Activated naive CD4-positive, alpha-beta T cell treated with anti-CD3 and anti-CD28 coated beads, Interleukin-2, amount 10 ng/mL, durations not matched to agents 7 days and 5 days (primary cell): ENCODE measurements around the gene CABP2.
"Not testable (repeated sequence)": the region's sequence is repeated elsewhere in the genome, so short reads cannot be mapped to it uniquely, and the experiment has no call there.

Experiments
- CTCF ChIA-PET: fragments of 350-600 bp; sonication (Branson Sonifier 250); formaldehyde crosslinking; loops from one replicate; lab custom pipeline; 2021; ENCODE audit warnings: antibody characterized with exemption; lab: Charles Lee
- DNase-seq: peaks from one replicate; pipeline ENCODE4 v3.0.0-alpha.2; 2020
- H3K27ac Mint-ChIP-seq: one replicate; pipeline ENCODE4 v1.8.0; 2021; ENCODE audit warnings: mild to moderate bottlenecking, moderate library complexity, mixed read lengths
- H3K27me3 Mint-ChIP-seq: one replicate; pipeline ENCODE4 v1.8.0; 2021; ENCODE audit warnings: mild to moderate bottlenecking, mixed read lengths
- H3K36me3 Mint-ChIP-seq: one replicate; pipeline ENCODE4 v1.8.0; 2021; ENCODE audit warnings: mixed read lengths
- H3K4me1 Mint-ChIP-seq: one replicate; pipeline ENCODE4 v1.8.0; 2021; ENCODE audit warnings: mixed read lengths
- H3K4me3 Mint-ChIP-seq: one replicate; pipeline ENCODE4 v1.8.0; 2021; ENCODE audit warnings: mild to moderate bottlenecking, moderate library complexity, mixed read lengths
- H3K9me3 Mint-ChIP-seq: one replicate; pipeline ENCODE4 v1.8.0; 2021; ENCODE audit warnings: mixed read lengths

The CABP2 gene

DNA sequence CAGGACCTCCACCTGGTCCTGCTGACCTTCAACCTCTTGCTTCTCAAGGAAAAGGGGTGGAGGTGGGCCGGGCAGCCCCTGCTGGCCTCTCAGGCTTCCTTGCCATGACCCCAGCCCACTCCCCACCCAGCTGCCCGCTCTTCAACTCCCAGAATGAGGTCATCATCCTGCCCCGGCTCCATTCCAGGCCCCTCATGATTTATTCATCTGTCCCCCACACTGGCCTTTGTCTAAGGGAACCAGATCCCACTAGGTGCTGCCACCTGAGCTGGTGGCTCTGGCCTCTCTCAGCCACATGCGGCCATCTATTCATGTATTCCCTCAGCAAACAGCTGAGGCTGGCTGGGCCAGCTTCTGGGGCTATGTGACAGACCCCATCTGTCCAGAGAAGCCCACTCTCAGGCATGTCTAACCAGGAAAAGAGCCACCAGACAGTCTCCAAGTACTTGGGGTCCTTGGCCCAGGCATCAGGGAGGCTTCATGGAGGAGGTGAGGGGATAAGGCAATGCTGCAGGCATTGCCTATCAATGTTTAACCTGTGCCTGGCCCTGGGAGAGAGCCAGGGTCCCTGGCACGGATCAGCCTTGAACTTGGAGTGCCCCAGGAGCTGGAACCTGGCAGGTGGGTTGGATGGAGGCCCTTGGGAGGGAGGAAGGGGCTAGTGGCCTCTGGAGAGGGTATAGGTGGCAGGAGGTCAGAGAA lies 2.2 kb upstream of the CABP2 start:
- CTCF ChIA-PET: no interaction called here
- Mint-ChIP-seq H3K4me1 (no peaks in the 10 kb centered on the region), H3K27ac (no peak overlapping the region), H3K9me3 (no peaks in the 10 kb centered on the region), H3K4me3 (no peak overlapping the region), H3K27me3 (peaks cover 18% of the 10 kb centered on the region), H3K36me3 (no peaks in the 10 kb centered on the region)
- DNase-seq: no peak

DNA sequence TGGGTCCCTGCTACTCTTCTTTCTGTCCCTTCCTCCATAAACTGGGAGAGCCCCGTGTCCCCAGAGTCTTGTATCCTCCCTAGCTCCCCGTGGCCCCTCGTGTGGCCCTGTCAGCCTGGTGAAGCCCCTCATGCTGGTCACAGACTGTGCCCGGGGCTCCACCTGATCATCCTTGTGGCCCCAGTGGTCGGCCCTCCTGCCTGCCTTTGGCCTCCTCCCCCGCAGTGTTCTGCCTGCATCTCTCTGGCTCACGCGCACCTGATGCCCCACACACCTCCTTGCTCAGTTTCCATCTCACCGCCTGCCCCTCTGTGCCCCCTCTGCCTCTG lies 1.2 kb upstream of the CABP2 start:
- CTCF ChIA-PET: no interaction called here
- H3K4me3 Mint-ChIP-seq: no peak overlapping the region
- no peaks in the 10 kb centered on the region for H3K36me3 Mint-ChIP-seq
- no peaks in the 10 kb centered on the region for H3K9me3 Mint-ChIP-seq
- H3K4me1 Mint-ChIP-seq: no peaks in the 10 kb centered on the region
- DNase-seq: no peak
- H3K27me3 Mint-ChIP-seq: peaks cover 18% of the 10 kb centered on the region
- H3K27ac Mint-ChIP-seq: no peak overlapping the region

DNA sequence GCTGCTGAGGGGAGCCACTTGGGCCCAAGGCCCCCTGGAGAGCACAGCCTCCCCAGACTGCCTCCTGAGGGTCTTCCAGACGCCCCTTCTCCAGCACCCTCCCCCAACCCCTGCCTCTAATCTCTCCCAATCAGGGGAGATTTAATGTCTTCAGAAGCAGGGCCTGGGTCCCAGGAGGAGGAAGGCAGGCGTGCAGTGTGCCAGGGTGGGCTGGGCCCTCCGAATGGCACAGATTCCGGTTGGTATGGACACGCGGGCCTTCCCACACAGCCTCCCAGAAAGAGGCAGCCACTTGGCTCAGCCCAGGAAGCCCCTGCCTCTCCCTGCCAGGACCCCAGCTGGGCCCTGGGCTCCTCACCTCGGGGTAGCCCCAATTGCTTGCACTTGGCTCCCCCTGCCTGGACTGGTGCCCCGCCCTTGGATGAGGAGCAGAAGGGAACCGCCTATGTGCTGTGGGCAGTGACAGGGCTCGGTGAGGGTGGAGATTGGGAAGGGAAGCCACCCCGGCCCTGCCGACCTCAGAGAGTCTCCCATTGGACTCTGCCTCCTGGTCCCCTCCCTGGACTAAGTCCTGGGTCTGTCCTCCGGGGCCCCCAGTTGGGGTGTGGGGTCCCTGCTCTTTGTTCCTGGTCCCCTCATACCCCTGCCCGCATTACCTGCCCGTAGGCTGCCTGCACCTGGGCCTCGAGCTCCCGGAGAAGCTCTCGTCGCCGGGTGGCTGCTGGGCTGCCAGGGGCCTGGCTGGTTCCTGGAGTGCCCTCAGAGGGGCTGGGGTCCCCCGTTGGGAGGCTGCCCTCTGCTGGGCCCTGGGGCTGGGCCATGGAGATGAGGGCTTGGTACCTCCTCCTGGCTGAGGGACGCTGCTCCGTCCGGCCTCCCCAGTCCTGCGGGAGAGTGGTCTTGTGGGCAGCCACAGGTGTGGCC lies 572 bp upstream of the CABP2 start:
- H3K4me3 Mint-ChIP-seq: no peak overlapping the region
- no peak overlapping the region for H3K27ac Mint-ChIP-seq
- H3K27me3 Mint-ChIP-seq: peaks cover 21% of the 10 kb centered on the region
- no peaks in the 10 kb centered on the region for H3K36me3 Mint-ChIP-seq
- CTCF ChIA-PET: no interaction called here
- no peaks in the 10 kb centered on the region for H3K9me3 Mint-ChIP-seq
- DNase-seq: no peak
- H3K4me1 Mint-ChIP-seq: no peaks in the 10 kb centered on the region

DNA sequence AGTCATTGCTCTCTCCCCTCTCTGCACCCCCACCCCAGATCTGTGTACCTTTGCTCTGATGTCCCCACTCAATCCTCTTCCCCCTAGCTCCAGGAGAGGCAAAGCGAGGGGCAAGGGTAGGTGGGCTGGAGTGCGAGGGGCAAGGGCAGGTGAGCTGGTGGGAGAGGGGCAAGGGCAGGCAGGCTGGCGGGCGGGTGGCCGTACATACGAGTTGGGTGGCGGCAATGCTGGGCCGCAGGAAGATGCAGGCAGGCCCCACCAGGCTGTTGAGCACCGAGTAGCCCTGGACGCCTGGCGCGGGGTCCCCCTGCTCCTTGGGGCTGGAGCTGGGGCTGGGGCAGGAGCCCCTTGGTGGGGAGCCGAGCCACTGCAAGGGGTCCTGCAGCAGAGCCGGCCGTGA lies 908 bp downstream of the CABP2 start:
- no peaks in the 10 kb centered on the region for H3K4me1 Mint-ChIP-seq

DNA sequence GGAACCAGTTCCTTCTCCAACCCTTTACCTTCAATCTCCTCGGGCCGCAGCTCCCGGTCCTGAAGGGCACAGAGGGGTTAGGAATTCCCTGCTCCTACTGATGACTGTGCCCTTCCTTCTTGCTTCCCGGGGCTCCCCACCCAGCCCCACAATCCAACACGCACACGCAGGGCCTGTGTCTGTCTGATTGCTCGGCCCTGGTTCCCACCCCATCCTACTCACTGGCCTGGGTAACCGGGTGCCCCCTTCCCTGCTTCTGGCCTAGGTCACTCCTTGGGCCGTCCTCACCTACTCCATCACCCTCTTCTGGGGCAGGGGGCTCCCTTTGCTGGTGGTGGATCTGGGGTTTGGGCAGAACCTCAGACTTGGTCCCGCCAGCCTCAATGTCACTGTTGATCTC lies 1.3 kb downstream of the CABP2 start:
- no peak overlapping the region for H3K27ac Mint-ChIP-seq
- no peaks in the 10 kb centered on the region for H3K4me1 Mint-ChIP-seq

More for the DNA sequence above, 908 bp downstream of the CABP2 start:
- CTCF ChIA-PET: no interaction called here
- Mint-ChIP-seq H3K27ac (no peak overlapping the region), H3K27me3 (peaks cover 26% of the 10 kb centered on the region), H3K9me3 (no peaks in the 10 kb centered on the region), H3K36me3 (no peaks in the 10 kb centered on the region), H3K4me3 (no peak overlapping the region)
- no peak for DNase-seq

DNA sequence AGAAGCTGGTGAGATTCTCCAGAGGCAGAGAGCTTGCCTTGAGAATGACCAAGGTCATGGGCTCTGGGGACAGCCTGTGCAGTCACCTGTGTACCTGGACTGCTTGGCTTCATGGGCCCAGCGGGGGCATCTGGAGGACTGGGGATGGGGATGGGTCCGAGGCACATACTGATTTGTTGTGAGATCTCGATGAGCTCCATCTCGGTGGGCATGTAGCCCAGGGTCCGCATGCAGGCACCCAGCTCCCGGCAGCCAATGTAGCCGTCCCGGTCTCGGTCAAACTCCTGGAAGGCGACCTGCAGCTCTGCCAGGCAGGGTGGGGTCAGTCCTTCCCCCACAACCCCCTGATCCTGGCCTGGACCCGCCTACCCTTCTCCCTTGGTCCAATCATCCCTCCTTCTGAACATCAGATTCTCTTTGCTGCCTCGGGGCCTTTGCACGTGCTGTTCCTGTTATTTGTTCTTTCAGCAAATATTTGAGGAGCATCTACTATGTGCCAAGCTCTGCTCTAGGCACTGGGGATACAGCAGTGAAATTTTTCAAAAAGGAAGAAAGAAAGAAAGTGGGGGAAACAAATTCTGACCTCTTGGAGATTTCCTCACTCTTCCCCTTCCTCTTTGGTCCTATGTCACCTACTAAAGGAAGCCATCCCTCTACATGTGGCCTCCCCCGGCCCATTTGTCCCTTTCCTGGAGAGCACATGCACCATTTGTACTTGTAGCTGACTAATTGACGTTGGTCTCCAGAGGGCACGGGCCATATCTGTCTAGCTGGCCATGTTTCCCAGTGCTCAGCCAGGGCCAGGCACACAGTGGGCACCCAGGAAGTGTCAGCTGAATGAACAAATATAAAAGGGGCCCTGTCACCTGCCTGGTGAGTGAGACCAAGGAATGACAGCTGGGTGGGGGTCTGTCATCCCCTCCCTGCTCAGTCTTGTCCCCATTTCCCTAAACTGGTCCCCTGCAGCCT lies 2.1 kb downstream of the CABP2 start:
- no peaks in the 10 kb centered on the region for H3K36me3 Mint-ChIP-seq
- no peaks in the 10 kb centered on the region for H3K4me1 Mint-ChIP-seq
- H3K27me3 Mint-ChIP-seq: peaks cover 21% of the 10 kb centered on the region
- no peak for DNase-seq
- no peaks in the 10 kb centered on the region for H3K9me3 Mint-ChIP-seq
- CTCF ChIA-PET: no interaction called here
- no peak overlapping the region for H3K27ac Mint-ChIP-seq
- no peak overlapping the region for H3K4me3 Mint-ChIP-seq

More for the DNA sequence above, 1.3 kb downstream of the CABP2 start:
- CTCF ChIA-PET: no interaction called here
- peaks cover 22% of the 10 kb centered on the region for H3K27me3 Mint-ChIP-seq
- H3K36me3 Mint-ChIP-seq: no peaks in the 10 kb centered on the region
- DNase-seq: no peak
- H3K9me3 Mint-ChIP-seq: no peaks in the 10 kb centered on the region
- no peak overlapping the region for H3K4me3 Mint-ChIP-seq

DNA sequence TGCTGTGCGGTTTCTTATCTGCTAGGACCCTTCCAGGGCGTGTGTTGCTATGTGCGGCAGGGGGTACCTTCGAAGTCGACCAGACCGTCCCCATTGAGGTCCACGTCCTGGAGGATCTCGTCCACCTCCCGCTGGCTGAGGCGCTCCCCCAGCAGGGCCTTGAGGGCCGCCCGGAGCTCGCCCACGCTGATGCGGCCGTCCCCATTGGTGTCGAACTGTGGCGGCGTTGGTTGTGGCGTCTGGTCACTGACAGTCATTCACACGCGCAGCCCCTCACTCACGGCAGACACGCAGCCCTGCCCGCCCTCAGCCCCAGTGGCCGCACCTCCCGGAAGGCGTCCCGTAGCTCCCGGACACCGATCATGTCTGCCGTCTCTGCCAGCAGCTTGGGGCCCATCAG lies 3.5 kb downstream of the CABP2 start:
- H3K27me3 Mint-ChIP-seq: peaks cover 28% of the 10 kb centered on the region
- no peaks in the 10 kb centered on the region for H3K4me1 Mint-ChIP-seq
- H3K9me3 Mint-ChIP-seq: no peaks in the 10 kb centered on the region
- H3K36me3 Mint-ChIP-seq: no peaks in the 10 kb centered on the region
- no peak for DNase-seq
- no peak overlapping the region for H3K4me3 Mint-ChIP-seq
- CTCF ChIA-PET: no interaction called here
- no peak overlapping the region for H3K27ac Mint-ChIP-seq

DNA sequence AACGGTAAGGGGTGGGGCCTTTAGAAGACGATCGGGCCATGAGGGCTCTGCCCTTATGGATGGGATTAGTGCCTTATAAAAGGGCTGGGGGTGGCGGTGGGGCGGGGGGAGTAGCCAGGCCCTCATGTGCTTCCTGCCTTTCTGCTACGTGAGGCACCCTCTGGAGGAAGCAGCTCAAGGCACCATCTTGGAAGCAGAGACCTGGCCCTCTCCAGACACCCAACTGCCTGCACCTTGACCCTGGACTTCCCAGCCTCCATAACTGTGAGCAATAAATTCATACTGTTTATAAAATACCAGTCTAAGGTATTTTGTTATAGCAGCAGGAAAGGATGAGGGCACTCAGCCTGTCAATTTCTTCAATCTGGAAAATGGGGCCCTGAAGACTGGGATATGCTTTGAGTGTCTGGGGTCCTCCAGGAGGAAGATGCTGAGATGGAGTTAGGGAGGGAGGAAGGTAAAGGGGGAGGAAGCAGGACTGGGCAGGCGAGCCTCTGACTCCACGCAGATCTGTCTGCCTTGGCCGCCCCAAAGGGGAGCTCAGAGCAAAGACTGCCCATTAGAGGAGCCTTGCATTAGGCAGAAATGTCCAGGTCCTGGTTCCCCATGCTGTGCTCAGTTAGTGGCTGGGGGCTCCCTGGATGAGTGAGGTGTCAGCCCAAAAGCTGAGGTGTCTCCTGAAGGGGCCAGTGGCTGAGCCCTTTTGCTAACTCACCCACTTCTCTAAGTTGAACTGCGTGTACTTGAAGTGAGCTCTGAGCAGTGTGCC lies 5.3 kb downstream of the CABP2 start:
- H3K4me3 Mint-ChIP-seq: no peak overlapping the region
- CTCF ChIA-PET: no interaction called here
- H3K9me3 Mint-ChIP-seq: no peaks in the 10 kb centered on the region
- no peaks in the 10 kb centered on the region for H3K36me3 Mint-ChIP-seq
- DNase-seq: no peak
- H3K27me3 Mint-ChIP-seq: peaks cover 42% of the 10 kb centered on the region
- no peaks in the 10 kb centered on the region for H3K4me1 Mint-ChIP-seq
- no peak overlapping the region for H3K27ac Mint-ChIP-seq

DNA sequence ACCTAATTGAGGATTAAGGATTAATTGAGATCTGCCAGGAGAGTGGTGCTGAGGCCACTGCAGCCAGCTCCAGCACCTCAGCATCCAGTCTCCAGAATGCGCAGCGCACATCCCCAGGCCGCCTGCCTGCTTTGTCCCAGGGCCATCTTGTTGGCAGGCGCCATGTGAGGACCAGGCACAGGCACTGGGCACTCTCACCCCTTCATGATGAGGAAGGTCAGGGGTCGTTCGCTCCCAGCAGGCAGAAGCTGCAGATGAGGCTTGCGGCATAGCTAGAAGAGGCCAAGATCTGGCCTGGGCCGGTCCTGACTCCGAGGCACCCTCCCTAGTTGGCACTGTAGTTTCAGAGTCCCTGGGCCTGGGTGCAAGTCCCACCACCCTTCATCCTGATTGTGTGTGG lies 6.4 kb downstream of the CABP2 start:
- Mint-ChIP-seq H3K36me3 (no peaks in the 10 kb centered on the region), H3K27me3 (peaks cover 52% of the 10 kb centered on the region), H3K27ac (no peak overlapping the region), H3K4me1 (no peaks in the 10 kb centered on the region), H3K9me3 (no peaks in the 10 kb centered on the region), H3K4me3 (no peak overlapping the region)
- CTCF ChIA-PET: no interaction called here
- DNase-seq: no peak

DNA sequence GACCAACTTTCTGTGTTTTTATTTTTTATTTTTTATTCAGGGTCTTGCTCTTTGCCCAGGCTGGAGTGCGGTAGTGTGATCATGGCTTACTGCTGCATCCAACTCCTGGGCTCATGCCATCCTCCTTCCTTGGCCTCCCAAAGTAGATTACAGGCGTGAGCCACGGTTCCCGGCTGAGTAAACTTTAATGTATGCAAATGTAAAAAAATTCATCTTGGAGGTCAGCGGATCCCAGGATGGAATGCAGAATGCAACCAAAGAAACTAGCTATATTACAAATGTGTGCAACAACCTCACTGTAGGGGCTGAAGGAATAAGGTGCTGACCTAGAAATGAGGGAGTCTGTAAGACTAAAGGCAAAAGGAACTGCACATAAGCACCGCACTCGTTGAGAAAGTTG lies 9.1 kb downstream of the CABP2 start:
- Mint-ChIP-seq H3K27me3 (peaks cover 64% of the 10 kb centered on the region), H3K4me1 (peaks cover 5% of the 10 kb centered on the region), H3K36me3 (no peaks in the 10 kb centered on the region), H3K27ac (no peak overlapping the region), H3K9me3 (no peaks in the 10 kb centered on the region), H3K4me3 (no peak overlapping the region)
- no peak for DNase-seq
- CTCF ChIA-PET: no interaction called here

DNA sequence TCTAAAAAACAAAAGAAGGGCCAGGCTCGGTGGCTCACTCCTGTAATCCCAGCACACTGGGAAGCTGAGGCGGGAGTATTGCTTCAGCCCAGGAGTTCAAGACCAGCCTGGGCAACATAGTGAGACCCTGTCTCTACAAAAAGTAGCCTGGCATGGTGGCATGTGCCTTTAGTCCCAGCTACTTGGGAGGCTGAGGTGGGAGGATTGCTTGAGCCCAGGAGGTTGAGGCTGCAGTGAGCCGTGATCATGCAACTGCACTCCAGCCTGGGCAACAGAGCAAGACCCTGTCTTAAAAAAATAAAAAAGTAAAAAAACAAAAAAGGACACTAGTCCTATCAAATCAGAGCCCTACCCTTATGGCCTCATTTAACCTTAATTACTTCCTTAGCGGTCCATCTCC lies 11.7 kb downstream of the CABP2 start:
- CTCF ChIA-PET: interaction anchor here (0.7 kb wide), 1 partner anchor 125 kb away, joined by 3 read pairs; no protein-coding TSS in a partner anchor
- not testable (repeated sequence) for DNase-seq, H3K36me3 Mint-ChIP-seq, H3K4me3 Mint-ChIP-seq, H3K9me3 Mint-ChIP-seq, H3K27ac Mint-ChIP-seq
- peaks cover 57% of the 10 kb centered on the region for H3K27me3 Mint-ChIP-seq
- H3K4me1 Mint-ChIP-seq: peaks cover 20% of the 10 kb centered on the region

DNA sequence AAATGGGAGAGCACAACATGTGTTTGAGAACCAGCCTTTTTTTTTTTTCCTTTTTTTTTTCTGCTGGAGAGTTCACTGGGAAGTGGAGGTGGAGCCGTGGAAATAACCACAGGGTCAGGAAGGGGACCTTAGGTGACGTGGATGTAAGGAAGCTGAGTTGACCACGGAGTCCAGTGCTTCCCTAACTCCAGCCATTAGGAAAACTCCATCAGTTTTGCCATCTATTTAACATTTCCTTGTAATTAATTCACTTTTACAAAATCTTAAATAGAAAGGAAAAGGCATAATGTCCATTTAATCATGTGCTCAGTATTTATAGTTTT lies 13.3 kb downstream of the CABP2 start:
- Mint-ChIP-seq H3K27me3 (peaks cover 49% of the 10 kb centered on the region), H3K36me3 (peaks cover 9% of the 10 kb centered on the region), H3K4me3 (peak overlapping the region; percentile 84), H3K4me1 (peaks cover 33% of the 10 kb centered on the region), H3K27ac (peak overlapping the region; percentile 79), H3K9me3 (no peaks in the 10 kb centered on the region)
- DNase-seq: no peak
- CTCF ChIA-PET: no interaction called here

DNA sequence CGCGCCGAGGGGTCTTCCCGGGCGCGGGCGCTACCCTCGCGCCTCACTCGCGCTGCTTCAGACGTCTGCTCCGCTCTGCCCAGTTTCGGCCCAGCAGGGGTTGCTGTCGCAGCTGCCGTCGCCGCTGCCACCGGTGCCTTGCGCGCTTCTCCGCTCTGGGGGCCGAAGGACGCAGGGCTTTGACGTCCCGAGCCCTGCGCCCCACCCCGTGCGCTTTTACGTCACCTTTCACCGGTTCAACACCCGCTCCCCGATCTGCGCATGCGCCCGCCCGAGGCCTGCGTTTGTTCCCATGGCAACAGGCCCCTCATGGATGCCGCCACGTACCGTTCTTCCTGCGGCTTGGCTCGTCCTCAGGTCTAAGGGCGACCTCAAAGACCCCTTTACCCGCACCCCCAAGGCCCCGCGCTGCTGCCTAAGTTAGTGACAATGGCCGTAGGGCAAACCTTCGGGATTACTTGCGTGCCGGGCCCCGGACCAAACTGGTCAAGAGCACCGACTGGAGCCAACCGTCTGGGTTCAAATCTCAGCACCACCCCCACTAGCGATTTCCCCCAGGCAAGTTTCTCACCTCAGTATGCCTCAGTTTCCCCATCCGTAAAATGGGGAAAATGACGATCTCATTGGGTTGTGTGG lies 14.6 kb downstream of the CABP2 start:
- Mint-ChIP-seq H3K36me3 (peaks cover 10% of the 10 kb centered on the region), H3K27ac (peak overlapping the region; percentile 94), H3K27me3 (peaks cover 37% of the 10 kb centered on the region), H3K9me3 (no peaks in the 10 kb centered on the region), H3K4me1 (peaks cover 38% of the 10 kb centered on the region), H3K4me3 (peak overlapping the region; percentile 84)
- peak; percentile 99 for DNase-seq
- CTCF ChIA-PET: interaction anchor here (1.0 to 1.2 kb wide), 2 partner anchors 17 to 107 kb away, joined by 3 to 5 read pairs; partner anchors contain the start of gene PPP1CA
